ENCODE results near the gene CFDP1.

Gene CFDP1

DNA sequence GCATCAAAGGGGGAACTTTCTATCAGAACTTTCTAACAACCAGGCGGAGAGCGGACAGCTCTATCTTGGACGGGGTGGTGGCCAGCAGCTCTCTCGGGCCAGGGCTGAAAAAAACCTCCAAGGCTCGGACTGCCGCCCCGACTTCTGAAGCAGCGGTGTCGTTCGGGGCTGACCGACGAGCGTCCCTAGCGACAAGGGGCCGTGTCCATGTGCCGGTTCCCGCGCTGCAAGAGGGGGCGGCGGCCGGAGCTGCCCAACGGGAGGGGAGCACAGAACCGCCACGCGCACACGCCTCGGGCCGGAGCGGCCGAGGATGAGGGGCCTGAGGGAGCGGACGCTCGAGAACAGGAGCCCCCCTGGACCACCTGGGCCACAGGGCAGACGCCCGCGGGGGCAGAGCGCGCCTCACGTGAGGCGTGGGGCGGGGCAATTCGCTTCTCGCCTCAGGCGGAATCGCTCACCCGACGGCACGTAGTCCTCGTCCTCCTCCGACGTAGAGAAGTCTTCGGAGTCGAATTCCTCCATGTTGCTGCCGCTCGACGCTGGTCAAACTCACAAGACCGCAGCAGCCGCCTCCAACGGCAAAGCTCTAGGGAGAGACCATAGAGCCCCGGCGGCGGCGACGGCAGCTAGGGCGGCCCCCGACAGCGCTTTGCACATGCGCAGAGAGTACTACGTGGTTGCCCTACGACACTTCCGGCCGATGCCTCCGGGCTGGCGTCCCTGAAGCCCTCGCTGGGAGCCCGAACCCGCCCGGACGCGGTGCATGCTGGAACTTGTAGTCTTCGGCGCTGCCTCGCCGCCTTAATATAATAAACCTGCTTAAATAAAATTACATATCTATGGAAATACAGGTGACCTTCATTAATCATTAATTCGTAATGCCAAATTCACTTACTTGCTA is at the start of gene CFDP1:
CFDP1 (minus strand) TSS at position 676 of the 904 bp plus-strand sequence; CDS start at position 525, 151 bp downstream.
- peak; percentile 97 for DNase-seq

DNA sequence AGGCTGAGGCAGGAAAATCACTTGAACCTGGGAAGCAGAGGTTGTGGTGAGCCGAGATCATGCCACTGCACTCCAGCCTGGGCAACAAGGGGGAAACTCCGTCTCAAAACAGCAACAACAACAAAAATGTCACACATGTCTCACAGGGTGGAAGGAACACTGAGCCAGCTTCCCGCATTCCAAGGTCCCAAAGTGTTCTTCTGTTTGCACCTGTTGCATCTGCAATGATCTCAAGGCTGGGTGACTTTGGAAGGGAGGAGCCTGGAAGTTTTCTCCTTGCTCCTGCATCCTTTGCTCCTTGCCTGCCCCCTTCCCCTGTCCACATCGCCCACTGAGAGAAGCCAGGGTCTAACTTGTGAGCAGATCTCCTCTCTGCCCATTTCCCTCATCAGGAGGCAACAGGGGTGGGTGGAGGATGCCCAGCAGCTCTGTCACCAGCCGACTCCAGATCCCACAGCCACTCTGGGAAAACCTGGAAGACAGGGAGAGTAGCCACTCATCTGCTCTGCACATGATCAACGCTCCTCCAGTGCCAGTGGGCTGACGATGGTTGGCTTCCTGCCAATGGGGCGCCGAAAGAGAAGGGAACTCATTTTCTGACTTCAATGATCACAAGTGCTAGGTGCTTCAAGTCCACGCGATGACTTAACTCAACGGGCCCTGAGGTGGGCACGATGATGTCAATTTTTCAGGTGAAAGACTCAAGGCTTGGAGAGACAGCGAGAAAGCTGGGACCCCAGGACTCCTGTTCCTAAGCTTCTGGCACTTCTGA is 49.3 kb upstream of the CFDP1 start:
- no peak for DNase-seq

DNA sequence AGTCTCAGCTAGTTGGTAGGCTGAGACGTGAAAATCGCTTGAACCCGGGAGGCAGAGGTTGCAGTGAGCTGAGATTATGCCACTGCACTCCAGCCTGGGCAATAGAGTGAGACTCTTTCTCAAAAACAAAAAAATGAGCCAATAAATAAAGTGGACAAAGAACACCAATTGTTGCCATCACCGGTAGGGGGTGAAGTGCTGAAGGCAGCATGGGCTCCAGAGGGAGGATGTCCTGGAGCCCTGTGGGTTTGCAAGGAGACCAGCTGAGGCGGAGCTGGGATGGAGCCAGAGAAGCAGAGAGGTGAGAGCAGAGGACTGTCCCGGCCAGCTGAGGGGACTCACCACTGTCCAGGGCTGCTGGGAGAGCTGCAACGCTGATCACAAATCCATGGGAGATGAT is 48.2 kb upstream of the CFDP1 start:
- DNase-seq = no peak

DNA sequence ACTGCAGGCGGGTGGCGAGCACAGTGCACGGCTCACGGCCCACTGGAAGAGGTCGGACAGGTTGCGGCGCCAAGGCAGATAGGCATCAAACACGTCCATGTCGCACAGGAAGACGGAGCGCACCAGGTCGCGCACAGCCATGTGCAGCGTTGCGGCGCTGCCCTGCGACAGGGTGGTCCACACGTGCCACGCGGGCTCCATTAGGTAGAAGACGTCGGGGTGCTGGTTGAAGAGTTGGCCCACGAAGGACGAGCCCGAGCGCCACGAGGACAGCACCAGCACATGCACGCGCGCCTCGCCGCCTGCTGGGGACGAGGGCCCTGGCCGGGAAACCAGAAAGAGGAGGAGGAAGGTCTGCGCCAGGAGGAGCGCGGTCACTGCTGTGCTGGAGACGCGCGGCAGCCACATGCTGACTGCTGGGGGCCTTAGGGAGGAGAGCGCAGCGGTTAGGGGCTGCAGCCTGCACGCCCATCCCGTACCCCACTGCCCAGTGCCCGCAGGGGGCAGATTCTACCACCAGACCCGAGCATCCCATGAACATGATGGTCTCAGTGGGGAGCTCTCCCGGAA is 46.2 kb upstream of the CFDP1 start:
- no peak for DNase-seq

DNA sequence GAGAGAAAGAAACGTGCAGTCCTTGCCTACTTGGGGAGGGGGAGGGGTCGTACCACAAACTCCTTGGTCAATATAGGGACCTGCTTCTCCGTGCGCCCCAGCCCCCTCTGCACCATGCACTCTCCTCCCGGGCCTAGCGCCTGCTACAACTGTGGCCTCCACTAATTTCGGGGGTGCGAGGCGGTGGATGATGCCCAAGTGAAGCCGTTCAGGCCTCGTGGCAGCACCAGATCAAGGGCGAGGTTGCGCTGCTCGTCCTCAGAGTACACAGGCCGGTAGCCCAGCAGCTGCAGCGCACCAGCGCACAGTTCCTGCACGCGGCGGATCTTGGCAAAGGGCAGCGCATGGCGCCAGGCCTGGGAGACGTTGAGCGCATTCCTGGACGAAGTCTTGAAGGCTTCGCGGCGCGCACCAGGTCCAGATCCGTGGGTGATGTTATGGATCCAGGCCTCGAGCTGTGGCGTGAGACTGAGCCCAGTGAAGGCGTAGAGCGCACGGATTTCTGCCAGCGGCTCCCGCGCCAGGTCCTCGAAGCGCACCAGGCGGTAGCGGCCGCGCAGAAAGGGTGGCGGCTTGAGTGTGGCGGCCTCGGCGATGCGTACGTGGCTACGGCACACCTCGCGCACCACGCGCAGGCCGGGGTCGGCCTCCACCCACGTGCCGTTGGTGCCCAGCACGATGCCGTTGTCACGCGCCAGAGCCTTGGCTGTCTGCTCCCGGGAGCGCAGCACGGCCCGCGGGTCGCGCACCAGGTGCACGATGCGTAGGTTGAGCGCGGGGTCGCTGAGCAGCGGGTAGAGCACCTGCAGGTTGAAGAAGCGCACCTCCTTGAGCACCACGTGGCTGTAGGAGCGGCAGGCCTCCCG is 45.4 kb upstream of the CFDP1 start:
- DNase-seq = no peak

DNA sequence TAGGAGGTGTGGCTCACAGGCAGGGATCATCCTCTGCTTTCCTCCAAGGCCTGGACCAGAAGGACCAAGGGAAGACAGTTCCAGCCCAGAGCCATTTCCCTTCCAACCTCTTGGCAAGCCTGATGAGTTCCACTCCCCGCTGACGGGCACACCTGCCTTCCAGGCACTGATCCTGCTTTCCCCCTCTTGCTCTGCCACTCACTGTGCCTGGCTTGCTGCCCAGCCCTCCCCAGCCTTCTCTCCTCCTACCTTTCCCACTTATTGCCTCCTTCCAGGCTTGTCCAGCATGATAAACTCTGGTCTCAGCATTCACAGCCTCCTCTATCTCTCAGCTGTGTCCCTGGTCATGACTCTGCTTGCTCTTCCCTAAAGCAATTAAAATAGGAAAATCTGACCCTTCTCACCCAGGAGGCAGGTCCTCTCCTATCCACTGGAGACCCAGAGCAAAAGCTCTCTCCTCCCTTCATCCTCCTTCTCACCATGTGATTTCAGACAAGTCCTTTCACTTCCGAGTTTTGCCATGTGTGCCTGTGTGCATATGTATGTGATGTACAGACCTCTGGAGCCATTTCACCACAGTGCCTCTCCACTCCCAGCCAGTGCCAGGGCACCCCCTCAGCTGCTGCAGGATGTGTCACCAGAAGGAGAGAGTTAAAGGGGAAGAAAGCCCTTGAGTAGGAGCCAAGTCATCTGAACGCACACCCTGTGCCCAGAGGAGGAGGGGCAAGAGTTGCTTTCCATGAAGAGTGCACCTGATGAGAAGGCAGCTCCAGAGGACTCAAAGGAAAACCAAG is 44.6 kb upstream of the CFDP1 start:
- peak; percentile 90 for DNase-seq

DNA sequence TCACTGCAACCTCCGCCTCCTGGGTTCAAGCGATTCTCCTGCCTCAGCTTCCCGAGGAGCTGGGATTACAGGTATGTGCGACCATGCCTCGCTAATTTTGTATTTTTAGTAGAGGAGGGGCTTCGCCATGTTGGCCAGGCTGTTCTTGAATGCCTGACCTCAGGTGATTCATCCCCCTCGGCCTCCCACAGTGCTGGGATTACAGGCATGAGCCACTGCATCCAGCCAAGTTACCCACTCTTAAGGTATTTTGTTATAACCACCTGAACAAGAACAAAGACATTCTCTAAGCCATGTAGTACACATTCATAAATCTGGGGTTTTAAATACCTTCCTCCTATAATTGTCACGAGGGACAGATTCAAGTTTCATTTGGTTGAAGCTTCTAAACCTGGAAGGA is 43.5 kb upstream of the CFDP1 start:
- DNase-seq = no peak

DNA sequence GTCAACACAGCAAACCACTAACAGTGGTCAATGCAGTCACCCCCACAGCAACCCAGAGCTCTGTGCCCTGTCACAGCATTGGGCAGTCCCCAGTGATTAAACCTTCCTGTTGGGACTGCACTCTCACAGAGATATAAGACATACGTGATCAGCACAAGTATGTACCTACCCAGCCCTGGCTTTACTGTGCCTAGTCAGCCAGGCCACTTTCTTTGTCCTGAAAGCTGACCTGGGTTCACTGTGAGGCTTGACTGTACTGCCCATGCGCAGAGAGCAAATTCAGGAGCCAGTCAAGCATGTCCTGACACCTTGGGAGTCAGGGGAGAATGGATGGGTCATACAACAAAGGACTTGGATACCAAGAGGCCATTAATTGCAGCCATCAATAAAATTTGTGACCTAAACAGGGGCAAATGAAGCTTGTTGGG is 42.1 kb upstream of the CFDP1 start:
- DNase-seq = no peak

DNA sequence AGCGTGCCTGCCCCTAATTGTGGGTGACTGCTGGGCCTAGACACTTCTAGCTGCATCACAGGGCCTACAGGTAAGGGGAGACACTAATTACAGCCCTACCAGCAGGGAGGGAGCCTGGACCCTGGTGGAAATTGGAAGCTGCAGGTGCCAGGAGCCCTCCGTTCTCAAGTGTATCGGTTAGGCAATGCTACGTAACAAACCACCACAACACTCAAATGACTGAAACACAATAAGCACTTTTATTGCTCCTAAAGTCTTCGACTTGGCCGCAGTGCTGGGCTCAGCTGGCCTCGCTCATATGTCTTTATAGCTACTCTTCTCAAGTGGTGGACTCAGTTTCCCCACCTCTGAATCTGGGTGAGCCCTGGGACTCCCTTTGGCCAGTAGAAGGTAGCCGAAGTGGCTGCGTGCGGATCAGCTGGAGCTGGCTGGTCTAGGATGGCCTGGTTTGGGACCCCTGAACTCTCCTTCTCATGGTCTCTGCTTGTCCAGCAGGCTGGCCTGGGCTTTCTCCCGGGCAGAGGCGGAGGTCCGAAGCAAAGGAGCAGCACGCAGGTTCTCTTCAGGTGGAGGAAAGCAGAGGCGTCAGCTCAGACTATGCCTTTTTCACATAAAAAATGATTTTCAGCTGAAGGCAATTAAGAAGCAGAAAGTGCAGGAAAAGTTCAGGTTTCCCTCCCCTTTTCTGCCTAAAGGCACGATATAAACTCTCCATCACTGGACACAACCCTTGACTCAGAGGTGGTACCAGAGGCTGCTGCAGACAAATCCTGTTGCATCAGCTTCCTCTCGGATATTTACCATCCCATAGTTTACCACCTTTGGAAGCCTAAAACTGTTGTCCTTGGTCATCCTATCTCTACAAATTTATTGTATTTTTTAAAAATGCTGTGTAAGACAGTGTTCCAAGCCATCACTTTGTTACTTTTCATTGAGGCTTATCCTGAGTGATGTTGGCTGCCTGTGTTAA is 39.9 kb upstream of the CFDP1 start:
- no peak for DNase-seq

DNA sequence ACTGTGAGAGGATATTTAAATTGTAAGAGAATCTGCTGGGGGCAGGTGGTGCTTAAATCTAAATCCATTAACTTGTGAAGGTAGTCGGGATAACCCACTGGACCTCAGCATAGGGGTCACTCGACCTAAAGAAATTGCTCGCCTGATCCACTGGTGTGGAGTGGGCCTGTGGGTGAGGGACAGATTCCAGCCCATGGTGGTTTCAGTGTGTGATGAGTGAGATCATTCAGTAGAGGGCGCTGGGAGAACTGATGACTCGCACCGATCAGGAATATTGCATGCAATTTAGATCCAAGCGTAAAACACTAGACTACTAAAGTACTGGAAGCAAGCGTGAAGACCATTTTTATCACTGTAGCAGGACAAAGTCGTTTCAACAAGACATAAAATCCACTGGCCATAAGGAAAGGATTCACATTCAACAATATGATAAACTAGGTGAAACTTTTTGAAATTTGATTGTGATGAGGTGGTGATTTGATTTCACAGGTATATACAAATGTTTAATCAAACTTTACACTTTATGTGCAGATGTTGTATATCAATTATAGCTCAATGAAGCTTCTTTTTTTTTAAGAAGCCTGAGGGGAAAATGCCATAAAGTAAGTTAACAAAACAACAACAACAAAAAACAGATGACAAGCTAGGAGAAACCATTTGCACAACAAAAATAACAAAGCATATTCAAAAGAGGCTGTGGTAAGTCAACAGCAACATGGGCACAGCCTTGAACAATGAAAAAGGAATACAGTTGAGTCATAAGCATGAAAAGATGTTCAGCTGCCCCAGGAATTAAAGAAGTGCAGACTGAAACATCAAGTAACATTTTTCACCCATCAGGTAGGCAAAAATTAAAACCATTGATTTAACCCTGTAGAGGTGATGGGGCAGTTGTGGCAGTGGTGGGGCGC is 38.7 kb upstream of the CFDP1 start:
- peak; percentile 66 for DNase-seq

DNA sequence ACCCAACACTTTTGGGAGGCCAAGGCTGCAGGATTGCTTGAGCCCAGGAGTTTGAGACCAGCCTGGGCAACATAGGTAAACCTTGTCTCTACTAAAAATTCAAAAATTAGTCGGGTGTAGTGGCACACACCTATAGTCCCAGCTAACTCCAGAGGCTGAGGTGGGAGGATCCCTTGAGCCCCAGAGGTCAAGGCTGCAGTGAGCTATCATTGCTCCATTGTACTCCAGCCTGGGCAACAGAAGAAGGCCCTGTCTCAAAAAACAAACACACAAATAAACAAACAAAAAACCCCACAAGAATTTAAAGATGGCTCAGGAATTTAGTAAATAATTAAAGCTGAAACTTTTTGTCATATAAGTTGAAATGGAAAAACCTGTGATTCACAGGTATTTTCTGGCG is 33.5 kb upstream of the CFDP1 start:
- DNase-seq = no peak

DNA sequence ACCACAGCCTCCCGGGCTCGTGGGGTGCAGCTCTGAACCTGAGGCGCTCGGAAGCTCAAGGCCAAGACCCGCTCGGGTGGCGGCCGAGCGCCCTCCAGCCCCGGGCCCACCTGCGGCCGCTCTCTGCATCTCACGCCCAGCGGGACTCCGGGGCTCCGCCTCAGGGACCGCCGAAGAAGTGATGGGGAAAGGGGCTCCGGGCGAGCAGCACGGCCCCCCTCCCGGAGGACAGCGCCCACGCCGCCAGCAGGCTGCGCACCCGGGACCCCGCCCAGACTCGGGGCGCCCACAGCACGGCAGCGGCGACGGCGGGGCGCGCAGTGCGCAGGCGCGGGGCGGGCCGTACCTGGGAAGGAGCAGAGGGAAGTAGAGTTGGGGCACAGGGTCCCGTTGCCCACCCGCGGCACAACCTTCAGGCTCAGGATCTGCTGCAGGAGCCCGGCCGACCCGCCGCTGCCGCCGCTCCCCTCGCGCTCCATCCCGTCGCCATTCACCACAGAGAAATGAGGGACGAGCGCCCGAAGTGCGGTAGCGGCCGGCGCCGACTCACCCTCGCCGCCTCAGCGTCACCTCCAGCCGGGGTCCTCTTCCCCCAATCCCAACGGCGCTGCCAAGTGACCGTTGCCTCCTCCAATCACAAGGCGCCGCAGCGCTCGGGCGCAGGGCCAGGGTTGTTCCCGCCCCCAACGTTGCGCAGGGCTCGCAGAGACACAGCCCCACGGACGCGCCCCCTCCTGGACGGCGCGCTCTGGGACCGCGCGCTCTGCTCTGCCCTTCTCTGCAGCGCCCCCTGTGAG is 31.0 kb upstream of the CFDP1 start, which contains the start of gene TMEM170A:
TMEM170A (minus strand) TSS at position 568 of the 797 bp plus-strand sequence; CDS start at position 479, 89 bp downstream.
- DNase-seq = peak; percentile 99

DNA sequence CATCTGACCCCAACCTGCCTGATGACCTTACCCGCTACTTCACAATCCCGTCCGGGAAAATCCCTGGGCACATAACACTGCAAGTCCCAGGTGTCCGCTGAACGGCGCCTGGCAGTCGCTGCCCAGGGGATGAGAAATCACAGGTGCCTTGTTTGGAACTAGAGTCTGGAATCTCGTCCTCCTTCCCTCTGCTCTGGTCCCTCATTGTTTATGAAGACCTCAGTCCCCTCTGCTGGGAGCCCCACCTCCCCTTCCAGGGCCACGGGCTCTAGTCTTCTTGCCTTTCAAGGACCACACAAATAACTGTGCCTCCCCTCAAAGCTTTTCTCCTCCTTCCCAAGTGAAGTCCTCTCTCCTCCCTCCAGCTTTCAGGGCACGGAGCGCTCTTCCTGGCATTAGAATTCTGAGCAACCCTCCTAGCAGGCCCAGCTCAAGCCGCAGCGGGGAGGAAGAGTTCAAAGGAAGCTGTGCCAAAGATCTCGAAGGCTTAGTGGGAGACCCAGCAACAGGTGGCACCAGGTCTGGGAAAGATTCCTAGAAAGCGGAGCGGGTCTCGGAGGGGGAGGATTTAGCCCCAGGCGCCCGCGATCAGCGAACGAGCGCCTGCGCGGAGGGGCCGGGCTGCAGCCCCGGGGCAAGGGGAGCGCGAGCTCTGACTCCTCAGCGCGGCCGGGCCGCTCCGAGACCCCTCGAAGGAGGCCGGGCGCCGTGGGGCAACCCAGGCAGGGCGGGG is 30.3 kb upstream of the CFDP1 start:
- peak; percentile 7 for DNase-seq

DNA sequence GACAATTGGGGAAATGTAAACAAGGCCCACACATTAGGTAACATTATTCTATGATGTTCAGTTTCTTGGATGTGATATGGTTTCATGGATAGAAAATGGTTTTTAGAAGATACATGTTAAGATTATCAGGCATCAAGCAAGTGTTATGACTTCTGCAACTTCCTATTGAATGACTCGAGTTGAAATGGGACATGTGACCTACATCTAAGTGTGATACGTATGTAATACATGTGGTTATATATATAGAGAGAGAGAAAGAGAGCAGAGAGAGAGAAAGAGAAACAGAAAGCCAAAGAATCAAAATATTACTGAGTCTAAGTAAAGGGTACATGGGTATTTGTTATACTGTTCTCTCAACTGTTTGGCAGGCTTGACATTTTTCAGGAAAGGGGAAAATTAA is 29.5 kb upstream of the CFDP1 start:
- DNase-seq = peak; percentile 84

DNA sequence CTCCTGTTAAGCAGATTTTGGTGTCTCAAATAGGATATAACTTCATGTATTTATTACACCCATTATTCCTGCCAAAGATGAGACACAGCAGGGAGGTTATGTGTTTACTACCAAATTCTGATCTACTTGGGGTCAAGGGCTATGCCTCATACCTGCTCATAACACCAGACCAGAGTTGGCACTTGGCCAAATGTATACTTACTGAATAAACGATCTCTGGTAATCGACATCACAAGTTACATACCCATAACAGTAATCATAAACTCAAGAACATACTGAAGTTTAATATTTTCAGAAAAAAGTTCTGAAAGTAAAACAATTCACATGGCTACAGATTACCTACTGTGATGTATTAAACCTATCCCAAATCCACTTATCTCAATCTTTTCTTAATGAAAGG is 28.3 kb upstream of the CFDP1 start:
- no peak for DNase-seq

DNA sequence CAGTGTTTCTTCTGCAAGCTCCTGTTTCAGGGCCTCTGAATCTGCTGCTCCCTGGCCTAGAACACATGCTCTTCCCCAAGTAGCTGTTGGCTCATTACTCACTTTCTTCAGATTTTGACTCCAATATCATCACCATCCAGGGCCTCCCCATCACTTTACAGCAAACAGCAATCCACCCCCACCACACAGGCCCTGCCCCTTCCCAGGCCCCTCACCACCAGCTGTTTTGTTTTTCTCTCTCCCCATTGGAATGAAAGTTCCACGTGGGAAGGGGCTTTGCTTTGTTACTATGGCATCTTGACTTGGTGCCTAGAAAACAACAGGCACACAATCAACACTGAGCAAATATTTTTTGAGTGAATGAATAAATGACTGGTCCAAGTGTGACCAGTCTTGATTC is 27.1 kb upstream of the CFDP1 start:
- no peak for DNase-seq

DNA sequence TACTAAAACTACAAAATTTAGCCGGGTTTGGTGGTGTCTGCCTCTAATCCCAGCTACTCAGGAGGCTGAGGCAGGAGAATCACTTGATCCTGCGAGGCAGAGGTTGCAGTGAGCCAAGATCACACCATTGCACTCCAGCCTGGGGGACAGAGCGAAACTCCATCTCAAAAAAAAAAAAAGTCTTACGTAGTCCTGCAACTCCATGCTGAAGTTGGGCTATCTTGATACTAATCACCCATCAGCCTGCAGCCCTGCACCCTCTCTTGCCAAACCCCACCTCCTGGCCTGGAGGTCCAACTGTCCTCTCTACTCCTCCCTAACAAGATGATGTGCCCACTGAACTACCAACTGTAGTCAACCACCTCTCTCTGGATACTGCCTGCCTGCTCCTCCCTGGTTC is 26.4 kb upstream of the CFDP1 start:
- DNase-seq = no peak

DNA sequence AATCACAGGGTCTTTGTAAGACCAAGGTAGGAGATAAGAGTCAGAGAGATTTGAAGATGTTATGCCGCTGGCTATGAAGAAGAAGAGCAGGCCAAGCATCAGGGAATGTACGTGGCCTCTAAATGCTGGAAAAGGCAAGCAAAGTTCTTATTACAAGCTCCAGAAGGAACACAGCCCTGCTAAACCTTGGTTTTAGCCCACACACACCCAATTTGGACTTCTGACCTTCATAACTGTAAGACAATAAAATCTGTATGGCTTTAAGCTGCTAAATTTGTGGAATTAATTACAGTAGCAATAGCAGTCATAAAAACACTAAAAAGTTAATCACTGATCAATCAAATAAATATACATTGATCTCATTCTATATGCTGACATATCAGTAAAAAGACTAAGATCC is 25.1 kb upstream of the CFDP1 start:
- no peak for DNase-seq

Data from inflammatory macrophage treated with lipopolysaccharide for 4 hours (primary cell).